Femur (tissue), 1 donor: ENCODE results near the gene PDE6G.
"Not testable (repeated sequence)": the region's sequence is repeated elsewhere in the genome, so short reads cannot be mapped to it uniquely, and the experiment has no call there.

Experiments used
- DNase-seq: peaks from one replicate; pipeline ENCODE4 v3.0.0-alpha.2; 2017

The PDE6G gene

GRCh38 chr17:81687770-81688541 lies 31.6 kb upstream of the PDE6G start:
- no peak for DNase-seq

DNA sequence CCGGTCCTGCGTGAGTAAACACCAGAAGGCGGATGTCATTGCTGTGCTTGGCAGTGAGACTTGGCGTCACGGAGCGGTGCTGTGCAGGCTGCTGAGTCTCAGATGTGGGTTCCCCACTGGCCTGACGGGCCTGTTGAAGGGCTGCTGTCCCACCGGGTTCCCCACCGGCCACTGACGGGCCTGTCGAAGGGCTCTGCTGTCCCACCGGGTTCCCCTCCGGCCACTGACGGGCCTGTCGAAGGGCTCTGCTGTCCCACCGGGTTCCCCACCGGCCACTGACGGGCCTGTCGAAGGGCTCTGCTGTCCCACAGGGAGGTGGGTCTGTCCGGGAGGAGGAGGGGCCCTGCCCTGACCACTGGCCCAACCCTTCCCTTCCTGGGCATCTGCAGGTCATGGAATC lies 30.3 kb upstream of the PDE6G start:
- DNase-seq, result no peak

- DNase-seq, result no peak
Measured at GRCh38 chr17:81685108-81685507, 28.8 kb upstream of the PDE6G start.

GRCh38 chr17:81684442-81684911 lies 28.1 kb upstream of the PDE6G start:
- DNase-seq, result no peak

DNA sequence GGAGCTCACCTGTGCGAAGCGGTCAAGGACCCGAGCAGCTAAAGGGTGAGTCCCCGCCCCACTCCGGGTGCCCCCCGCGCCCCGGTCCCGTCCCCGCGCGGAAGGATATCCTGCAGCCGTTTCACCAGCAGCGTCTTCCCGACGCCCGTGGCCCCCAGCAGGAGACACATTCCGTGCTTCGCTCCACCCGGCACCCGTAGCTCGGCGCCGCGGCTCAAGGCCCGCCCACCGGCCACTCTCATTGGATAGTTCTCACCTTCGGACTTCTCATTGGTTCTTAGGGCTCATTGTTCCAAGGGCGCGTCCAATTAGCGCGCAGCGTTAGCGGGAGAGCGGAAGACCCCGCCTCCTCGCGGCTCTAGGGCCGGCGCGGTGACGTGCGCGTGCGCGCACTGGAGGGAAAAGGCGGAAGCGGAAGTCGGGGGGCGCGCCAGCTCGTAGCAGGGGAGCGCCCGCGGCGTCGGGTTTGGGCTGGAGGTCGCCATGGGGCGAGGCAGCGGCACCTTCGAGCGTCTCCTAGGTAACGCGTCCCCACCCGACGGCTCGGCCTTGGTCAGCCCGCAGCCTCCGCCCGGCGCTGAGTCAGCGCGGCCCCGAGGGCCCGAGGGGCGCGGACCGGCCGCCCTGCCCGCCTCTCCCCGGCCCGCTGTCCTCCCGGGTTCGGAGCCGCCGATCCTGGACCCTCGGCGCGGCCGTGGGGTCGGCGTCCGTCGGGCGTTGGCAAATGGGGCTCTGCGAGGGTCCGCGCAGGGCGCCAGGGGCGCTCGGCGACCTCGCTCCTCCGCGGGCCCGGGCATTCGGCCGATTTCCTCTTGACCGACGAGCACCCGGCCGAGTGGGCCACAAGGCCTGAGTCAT lies 27.5 kb upstream of the PDE6G start, which contains the start of the genes ARL16 and HGS:
ARL16 (minus strand) TSS at position 214 of the 858 bp plus-strand sequence; CDS start at position 170, 44 bp downstream.
HGS (plus strand) TSS at position 428 of the 858 bp plus-strand sequence; CDS start at position 484, 56 bp downstream.
- peak; percentile 99 for DNase-seq

GRCh38 chr17:81683208-81683583 lies 26.9 kb upstream of the PDE6G start:
- DNase-seq, result no peak

GRCh38 chr17:81682565-81683207 lies 26.3 kb upstream of the PDE6G start:
- DNase-seq, result no peak

DNA sequence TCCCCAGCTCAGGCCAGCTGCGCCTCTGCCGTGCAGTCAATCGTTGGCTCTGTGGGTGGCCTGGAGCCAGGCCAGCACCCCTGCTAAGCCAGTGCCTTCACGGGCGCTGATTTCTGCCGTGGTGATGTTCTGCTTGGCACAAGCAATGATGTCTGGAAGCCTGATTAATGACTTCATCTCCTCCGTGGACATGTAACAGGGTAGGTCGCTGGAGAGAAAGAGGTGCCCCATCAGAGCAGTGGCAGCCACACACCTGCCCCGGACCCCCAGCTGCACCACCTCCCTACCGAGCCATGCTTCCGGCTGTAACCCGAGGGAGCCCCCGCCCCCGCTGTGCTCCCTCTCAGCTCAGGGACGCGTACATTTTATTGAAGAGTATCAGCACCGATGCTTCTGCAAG lies 25.3 kb upstream of the PDE6G start:
- no peak for DNase-seq

GRCh38 chr17:81680150-81680549 lies 23.8 kb upstream of the PDE6G start:
- DNase-seq, result no peak

- DNase-seq, result no peak
Measured at GRCh38 chr17:81676906-81677305, 20.6 kb upstream of the PDE6G start.

GRCh38 chr17:81675515-81676221 lies 19.3 kb upstream of the PDE6G start:
- DNase-seq, result not testable (repeated sequence)

DNA sequence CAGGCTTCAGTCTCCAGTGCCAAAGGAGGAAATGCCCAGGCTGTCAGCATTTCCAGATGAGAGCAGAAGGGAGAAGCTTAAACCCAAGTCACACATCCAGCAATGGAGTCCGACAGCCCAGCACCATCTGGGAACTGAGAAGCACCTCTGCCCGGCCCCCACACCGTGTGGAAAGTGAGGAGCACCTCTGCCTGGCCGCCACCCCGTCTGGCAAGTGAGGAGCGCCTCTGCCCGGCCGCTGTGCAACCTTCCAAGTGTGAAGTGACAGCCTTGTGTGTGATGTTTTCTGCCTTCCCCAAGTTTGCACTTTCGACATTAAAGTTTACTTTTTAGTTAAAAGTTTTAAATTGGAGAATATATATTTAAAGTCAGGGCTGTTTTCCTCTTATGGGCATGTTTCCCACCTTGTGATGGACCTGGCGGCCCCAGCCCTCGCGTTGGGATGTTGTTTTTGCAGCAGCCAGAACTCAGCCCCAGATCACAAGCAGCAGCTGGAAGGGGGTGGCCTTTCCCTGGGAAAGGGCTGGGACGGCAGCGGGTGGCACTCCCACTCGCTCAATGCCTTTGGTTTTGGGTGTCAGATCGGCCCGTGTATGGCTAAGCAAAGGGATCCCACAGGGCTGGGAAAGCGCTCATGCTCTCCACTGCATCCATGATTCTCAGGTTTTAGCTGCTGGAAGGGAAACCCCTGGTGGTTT lies 17.4 kb upstream of the PDE6G start:
- no peak for DNase-seq

DNA sequence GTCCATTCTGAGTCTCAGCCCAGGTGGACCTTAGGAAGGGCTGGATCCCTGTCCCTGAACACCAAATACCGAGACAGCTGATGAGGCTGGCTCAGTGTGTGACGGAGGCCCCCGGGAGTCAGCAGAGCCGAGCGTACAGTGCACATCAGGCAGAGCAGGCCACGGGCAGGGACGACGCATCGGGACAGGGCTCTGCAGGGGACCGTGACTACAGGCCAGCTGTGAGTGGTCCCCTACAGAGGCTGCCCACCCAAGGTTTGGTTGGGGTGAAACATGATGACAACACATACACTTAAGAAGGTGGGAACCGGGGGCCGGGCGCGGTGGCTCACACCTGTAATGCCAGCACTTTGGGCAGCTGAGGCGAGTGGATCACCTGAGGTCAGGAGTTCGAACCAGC lies 16.6 kb upstream of the PDE6G start:
- DNase-seq, result no peak

DNA sequence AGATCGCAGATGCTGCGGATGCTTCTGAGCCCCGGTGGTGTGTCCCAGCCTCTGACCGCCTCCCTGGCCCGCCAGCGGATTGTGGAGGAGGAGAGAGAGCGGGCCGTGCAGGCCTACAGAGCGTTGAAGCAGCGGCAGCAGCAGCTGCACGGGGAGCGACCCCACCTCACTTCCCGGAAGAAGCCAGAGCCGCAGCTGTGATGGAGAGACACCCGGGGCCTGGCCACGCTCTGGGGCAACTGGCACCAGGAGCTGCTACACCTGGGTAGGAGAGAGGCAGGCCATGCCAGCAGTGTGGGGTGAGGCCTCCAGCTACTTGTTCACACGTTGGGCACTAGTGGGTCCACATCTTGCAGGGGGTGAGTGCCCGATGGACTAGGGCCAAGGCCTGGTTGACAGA lies 16.2 kb upstream of the PDE6G start:
- DNase-seq, result no peak

DNA sequence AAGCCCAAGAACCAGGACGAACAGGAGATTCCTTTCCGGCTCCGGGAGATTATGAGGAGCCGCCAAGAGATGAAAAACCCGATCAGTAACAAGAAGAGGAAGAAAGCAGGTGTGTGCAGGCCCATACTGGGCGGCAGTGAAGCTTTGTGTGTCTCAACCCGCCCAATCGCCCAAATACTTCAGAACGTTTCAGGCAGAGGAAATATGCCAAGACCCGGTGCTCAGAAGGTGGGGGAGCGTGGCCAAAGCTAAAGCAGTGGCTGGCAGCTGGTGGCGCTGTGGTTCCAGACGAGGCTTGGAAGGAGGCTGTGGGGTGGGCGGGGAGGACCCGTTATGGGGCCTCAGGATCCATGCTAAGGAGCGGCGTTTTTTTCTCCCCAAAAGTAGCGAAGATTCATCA lies 11.4 kb upstream of the PDE6G start:
- no peak for DNase-seq

- DNase-seq, result peak; percentile 98
Measured at GRCh38 chr17:81666342-81667191, 10.2 kb upstream of the PDE6G start, which contains the start of the genes CCDC137 and OXLD1. Gene CCDC137, plus strand, starts transcription at chr17:81666737. Its CDS starts 30 bp downstream, at chr17:81666767. Gene OXLD1, minus strand, starts transcription at chr17:81666605. Its CDS starts 28 bp downstream, at chr17:81666577.

DNA sequence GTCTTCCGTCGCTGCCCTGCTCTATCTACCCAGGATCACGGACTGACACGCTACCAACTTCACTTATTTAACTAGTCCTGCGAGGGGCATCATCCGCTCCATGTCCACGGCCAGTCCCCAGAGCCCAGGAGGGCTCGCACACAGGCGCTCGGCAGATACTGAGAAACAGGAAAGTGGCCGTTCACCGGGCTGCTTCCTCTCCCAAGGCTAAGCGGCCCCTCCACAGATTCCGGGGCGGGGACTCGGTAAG lies 9.7 kb upstream of the PDE6G start:
- no peak for DNase-seq

DNA sequence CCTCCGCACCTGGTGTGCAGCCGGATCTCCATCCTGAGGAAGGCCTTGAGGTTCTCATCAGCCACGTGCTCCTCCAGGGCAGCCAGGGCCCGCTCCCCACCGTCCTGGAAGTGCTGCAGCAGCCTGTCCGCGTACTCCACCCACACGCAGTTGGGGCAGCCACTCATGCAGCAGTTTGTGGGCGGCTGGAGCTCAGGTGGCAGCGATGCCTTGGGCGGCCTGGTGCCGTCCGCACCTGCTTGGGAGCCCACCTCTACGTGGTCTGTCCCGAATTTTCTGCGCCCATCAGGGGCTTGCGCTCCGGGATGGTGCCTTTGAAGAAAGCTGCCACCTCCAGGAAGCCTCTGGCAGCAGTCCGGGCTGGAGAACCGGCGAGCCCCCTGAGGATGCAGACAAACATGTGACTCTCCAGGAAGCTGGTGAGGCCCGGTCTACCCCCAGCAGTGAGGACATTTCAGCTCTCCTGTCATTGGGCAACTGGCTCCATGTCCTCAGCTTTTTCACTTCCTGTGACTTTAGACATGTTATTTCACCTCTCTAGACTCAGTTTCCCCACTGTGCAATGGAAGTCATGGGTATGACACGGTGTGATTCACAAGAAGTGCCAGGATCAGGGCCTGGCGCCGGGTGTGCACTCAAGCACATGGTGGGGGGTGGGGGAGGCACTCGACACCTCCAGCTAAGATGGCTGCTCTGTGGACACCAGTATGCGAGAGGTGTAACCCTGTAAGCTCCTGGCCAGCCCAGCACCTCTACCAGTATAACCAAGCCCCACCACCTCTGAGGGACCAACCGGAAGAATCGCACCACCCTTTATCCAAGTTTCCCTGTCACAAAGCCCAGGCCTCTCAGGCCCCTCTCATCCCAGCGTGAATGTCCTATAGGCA lies 9.1 kb upstream of the PDE6G start:
- no peak for DNase-seq

DNA sequence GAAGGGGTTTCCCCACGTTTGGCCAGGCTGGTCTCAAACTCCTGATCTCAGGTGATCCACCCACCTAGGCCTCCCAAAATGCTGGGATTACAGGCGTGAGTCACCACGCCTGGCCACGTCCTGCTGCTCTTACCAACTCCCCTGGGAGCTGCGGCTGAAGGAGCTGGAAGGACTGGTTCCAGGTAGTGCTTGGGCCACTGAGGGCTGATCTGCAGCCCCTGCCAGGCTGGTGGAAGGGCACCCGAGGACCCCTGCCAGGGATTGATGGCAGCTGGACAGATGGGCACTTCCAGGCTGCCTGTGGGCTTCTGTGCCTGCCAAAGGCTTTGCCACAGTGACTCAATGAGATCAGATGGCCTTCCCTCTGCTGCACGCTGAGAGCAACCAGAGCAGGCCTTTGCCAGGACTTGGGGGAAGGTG lies 7.7 kb upstream of the PDE6G start:
- DNase-seq, result no peak

DNA sequence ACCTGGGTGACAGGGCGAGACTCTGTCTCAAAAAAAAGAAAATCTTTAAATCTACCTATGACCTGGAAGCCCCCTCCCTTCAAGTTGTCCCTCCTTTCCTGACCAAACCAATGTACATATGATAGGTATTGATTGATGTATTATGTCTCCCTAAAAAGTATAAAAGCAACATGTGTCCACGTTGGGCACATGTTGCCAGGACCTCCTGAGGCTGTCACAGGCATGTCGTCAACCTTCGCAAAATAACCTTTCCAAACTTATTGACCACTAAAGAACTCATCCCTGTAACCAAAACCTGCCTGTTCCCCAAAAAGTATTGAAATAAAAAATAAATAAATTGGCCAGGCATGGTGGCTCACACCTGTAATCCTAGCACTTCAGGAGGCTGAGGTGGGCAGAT lies 5.7 kb upstream of the PDE6G start:
- no peak for DNase-seq
